Erythroblast (primary cell): ENCODE results near the gene NHLH1.

Experiments used
- GATA1 ChIP-seq: IDR thresholded peaks from 2 replicates; pipeline ENCODE4 v1.6.1; 2011; ENCODE audit warnings: low read depth, mild to moderate bottlenecking, control low read depth, low read length, moderate library complexity
- POLR2A ChIP-seq: IDR thresholded peaks from 2 replicates; pipeline ENCODE4 v1.6.1; 2011; ENCODE audit warnings: mild to moderate bottlenecking, low read length

- TF ChIP-seq POLR2A (no peak), GATA1 (no peak)
Measured at GRCh38 chr1:160407839-160408801, 41.2 kb downstream of the NHLH1 start.
